ENCODE data around the gene IQGAP2. TPM values are rescaled to one million over a fixed set of nuclear protein-coding genes. Genes with fewer than 3 reads are reported as not detected.

Gene IQGAP2
- polyA plus RNA-seq, 1 experiment, result 0.01 TPM

- POLR2A ChIA-PET, result no interaction called here
- Histone ChIP-seq H3K4me3 (ENCODE audit: low read depth, low read length) (no peak overlapping the region), H3K27me3 (ENCODE audit: control insufficient read depth, insufficient read depth, low read length) (no peaks in the 10 kb centered on the region), H3K36me3 (ENCODE audit: control insufficient read depth, insufficient read depth, low read length) (0 out of 2 replicates have a peak, but pooled peaks cover 1% of the 10 kb centered on the region)
- CTCF ChIA-PET, result interaction anchor here (1.0 to 1.6 kb wide), 2 partner anchors 10 to 50 kb away, joined by 5 to 8 read pairs; no protein-coding TSS in a partner anchor
- DNase-seq (ENCODE audit: low read depth), result peak; percentile 62
- TF ChIP-seq CTCF (IDR thresholded peaks at IDR 0.05; ENCODE audit: insufficient read depth, low read depth, low read length), result no peak
Measured at GRCh38 chr5:76724871-76725270, 321.8 kb downstream of the IQGAP2 start.

- CTCF ChIA-PET, result no interaction called here
- Histone ChIP-seq H3K36me3 (ENCODE audit: control insufficient read depth, insufficient read depth, low read length) (0 out of 2 replicates have a peak, but pooled peaks cover 1% of the 10 kb centered on the region), H3K27me3 (ENCODE audit: control insufficient read depth, insufficient read depth, low read length) (no peaks in the 10 kb centered on the region), H3K4me3 (ENCODE audit: low read depth, low read length) (no peak overlapping the region)
- no peak for TF ChIP-seq CTCF (IDR thresholded peaks at IDR 0.05; ENCODE audit: insufficient read depth, low read depth, low read length)
- POLR2A ChIA-PET, result no interaction called here
- DNase-seq (ENCODE audit: low read depth), result no peak
Measured at GRCh38 chr5:76728965-76729364, 325.9 kb downstream of the IQGAP2 start.

- POLR2A ChIA-PET, result no interaction called here
Measured at GRCh38 chr5:76729373-76730290, 326.5 kb downstream of the IQGAP2 start.

GRCh38 chr5:76732405-76733048 lies 329.4 kb downstream of the IQGAP2 start:
- H3K4me3 ChIP-seq (ENCODE audit: low read depth, low read length), result no peak overlapping the region
- POLR2A ChIA-PET, result no interaction called here
- CTCF ChIA-PET, result interaction anchor here (0.8 to 2.4 kb wide), 2 partner anchors 10 to 42 kb away, joined by 3 to 7 read pairs; no protein-coding TSS in a partner anchor
- no peak for DNase-seq (ENCODE audit: low read depth)
- no peak for TF ChIP-seq CTCF (IDR thresholded peaks at IDR 0.05; ENCODE audit: insufficient read depth, low read depth, low read length)
- no peaks in the 10 kb centered on the region for H3K27me3 ChIP-seq (ENCODE audit: control insufficient read depth, insufficient read depth, low read length)
- H3K36me3 ChIP-seq (ENCODE audit: control insufficient read depth, insufficient read depth, low read length), result no peaks in the 10 kb centered on the region

More at GRCh38 chr5:76729373-76730290, 326.5 kb downstream of the IQGAP2 start:
- TF ChIP-seq CTCF (IDR thresholded peaks at IDR 0.05; ENCODE audit: insufficient read depth, low read depth, low read length), result no peak
- Histone ChIP-seq H3K27me3 (ENCODE audit: control insufficient read depth, insufficient read depth, low read length) (no peaks in the 10 kb centered on the region), H3K36me3 (ENCODE audit: control insufficient read depth, insufficient read depth, low read length) (0 out of 2 replicates have a peak, but pooled peaks cover 1% of the 10 kb centered on the region), H3K4me3 (ENCODE audit: low read depth, low read length) (no peak overlapping the region)
- no peak for DNase-seq (ENCODE audit: low read depth)
- CTCF ChIA-PET, result no interaction called here

GRCh38 chr5:76733049-76733417 lies 329.9 kb downstream of the IQGAP2 start:
- no peaks in the 10 kb centered on the region for H3K36me3 ChIP-seq (ENCODE audit: control insufficient read depth, insufficient read depth, low read length)
- no peak for DNase-seq (ENCODE audit: low read depth)
- ChIA-PET POLR2A (no interaction called here), CTCF (interaction anchor here (0.8 to 2.4 kb wide), 3 partner anchors 10 to 41 kb away, joined by 3 to 7 read pairs (median 3); no protein-coding TSS in a partner anchor)
- H3K4me3 ChIP-seq (ENCODE audit: low read depth, low read length), result no peak overlapping the region
- no peak for TF ChIP-seq CTCF (IDR thresholded peaks at IDR 0.05; ENCODE audit: insufficient read depth, low read depth, low read length)
- H3K27me3 ChIP-seq (ENCODE audit: control insufficient read depth, insufficient read depth, low read length), result no peaks in the 10 kb centered on the region
